WTC11 (cell line): Measurements from ENCODE around the gene PGAM1.

ENCODE experiments used
- ATF1 ChIP-seq: sonication (generic); formaldehyde crosslinking; IDR thresholded peaks from 2 replicates; pipeline ENCODE4 v1.8.1; 2023; ENCODE audit warnings: mild to moderate bottlenecking, moderate library complexity, missing genetic modification reagents
- FOXJ3 ChIP-seq: sonication (generic); formaldehyde crosslinking; IDR thresholded peaks from 2 replicates; pipeline ENCODE4 v1.9.0; 2021; ENCODE audit warnings: missing genetic modification reagents, mild to moderate bottlenecking, borderline replicate concordance
- MYBL2 ChIP-seq: sonication (generic); formaldehyde crosslinking; IDR thresholded peaks from 2 replicates; pipeline ENCODE4 v1.8.1; 2023; ENCODE audit warnings: mild to moderate bottlenecking, moderate library complexity, missing genetic modification reagents
- NFE2L1 ChIP-seq: sonication (generic); formaldehyde crosslinking; IDR thresholded peaks from 2 replicates; pipeline ENCODE4 v1.8.1; 2023; ENCODE audit warnings: missing genetic modification reagents
- NFYB ChIP-seq: sonication (generic); formaldehyde crosslinking; conservative IDR thresholded peaks from 2 replicates; pipeline ENCODE4 v1.8.0; 2022; ENCODE audit warnings: low read depth, missing genetic modification reagents
- SP1 ChIP-seq: sonication (generic); formaldehyde crosslinking; conservative IDR thresholded peaks from 2 replicates; pipeline ENCODE4 v1.8.1; 2022; ENCODE audit warnings: missing genetic modification reagents
- TCF7 ChIP-seq: sonication (generic); formaldehyde crosslinking; IDR thresholded peaks from 2 replicates; pipeline ENCODE4 v1.8.0; 2022; ENCODE audit warnings: mild to moderate bottlenecking, low read depth, missing genetic modification reagents, moderate library complexity
- TF ChIP-seq, protein P1 (sequence below): fragments of 200-600 bp; IDR thresholded peaks from 2 replicates; pipeline ENCODE4 v1.8.0; 2022; ENCODE audit warnings: antibody characterized with exemption
- TF ChIP-seq, protein P2 (sequence below): sonication (generic); formaldehyde crosslinking; conservative IDR thresholded peaks from 2 replicates; pipeline ENCODE4 v1.8.1; 2022; ENCODE audit warnings: mild to moderate bottlenecking, missing genetic modification reagents
- TF ChIP-seq, protein P3 (sequence below): sonication (generic); formaldehyde crosslinking; IDR thresholded peaks from 2 replicates; pipeline ENCODE4 v1.8.1; 2023; ENCODE audit warnings: mild to moderate bottlenecking, missing genetic modification reagents, moderate library complexity
- TF ChIP-seq, protein P4 (sequence below): fragments of 250-450 bp; sonication (Bioruptor Pico); IDR thresholded peaks from 2 replicates; pipeline ENCODE4 v2.1.2; 2022; ENCODE audit warnings: mild to moderate bottlenecking, moderate library complexity
- TF ChIP-seq, protein P5 (sequence below): sonication (generic); formaldehyde crosslinking; IDR thresholded peaks from 2 replicates; pipeline ENCODE4 v1.8.1; 2022; ENCODE audit warnings: mild to moderate bottlenecking, missing genetic modification reagents, moderate library complexity, borderline replicate concordance
- TF ChIP-seq, protein P6 (sequence below): sonication (generic); formaldehyde crosslinking; IDR thresholded peaks from 2 replicates; pipeline ENCODE4 v1.8.0; 2022; ENCODE audit warnings: mild to moderate bottlenecking, missing genetic modification reagents
- TF ChIP-seq, protein P7 (sequence below): sonication (generic); formaldehyde crosslinking; IDR thresholded peaks from 2 replicates; pipeline ENCODE4 v1.8.0; 2022; ENCODE audit warnings: mild to moderate bottlenecking, missing genetic modification reagents

DNA sequence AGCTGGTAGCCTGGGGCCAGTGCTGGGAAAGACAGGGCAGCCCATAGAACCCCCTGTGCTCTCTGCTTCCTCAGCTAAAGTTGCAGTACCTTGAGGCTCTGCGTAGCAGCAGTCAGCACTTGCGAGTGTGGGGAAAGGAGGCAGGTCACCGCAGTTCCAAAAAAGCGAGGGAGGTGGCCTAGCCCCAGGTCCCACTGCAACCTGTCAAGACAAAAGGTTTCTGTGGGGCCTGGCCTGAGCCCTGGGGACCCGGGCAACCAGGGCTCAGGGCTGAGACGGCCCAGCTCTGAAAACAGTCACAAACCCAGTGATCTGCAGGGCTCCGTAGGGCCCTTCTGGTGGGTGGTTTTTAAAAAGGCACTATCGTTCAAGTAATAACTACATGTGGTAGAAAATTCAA, 44.4 kb upstream of the PGAM1 start:
- TF ChIP-seq, protein P1, sequence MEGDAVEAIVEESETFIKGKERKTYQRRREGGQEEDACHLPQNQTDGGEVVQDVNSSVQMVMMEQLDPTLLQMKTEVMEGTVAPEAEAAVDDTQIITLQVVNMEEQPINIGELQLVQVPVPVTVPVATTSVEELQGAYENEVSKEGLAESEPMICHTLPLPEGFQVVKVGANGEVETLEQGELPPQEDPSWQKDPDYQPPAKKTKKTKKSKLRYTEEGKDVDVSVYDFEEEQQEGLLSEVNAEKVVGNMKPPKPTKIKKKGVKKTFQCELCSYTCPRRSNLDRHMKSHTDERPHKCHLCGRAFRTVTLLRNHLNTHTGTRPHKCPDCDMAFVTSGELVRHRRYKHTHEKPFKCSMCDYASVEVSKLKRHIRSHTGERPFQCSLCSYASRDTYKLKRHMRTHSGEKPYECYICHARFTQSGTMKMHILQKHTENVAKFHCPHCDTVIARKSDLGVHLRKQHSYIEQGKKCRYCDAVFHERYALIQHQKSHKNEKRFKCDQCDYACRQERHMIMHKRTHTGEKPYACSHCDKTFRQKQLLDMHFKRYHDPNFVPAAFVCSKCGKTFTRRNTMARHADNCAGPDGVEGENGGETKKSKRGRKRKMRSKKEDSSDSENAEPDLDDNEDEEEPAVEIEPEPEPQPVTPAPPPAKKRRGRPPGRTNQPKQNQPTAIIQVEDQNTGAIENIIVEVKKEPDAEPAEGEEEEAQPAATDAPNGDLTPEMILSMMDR = no peak
- no peak for TF ChIP-seq MYBL2 (CRISPR knock-in tag)
- TF ChIP-seq, protein P2, sequence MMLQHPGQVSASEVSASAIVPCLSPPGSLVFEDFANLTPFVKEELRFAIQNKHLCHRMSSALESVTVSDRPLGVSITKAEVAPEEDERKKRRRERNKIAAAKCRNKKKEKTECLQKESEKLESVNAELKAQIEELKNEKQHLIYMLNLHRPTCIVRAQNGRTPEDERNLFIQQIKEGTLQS (CRISPR knock-in tag) = no peak
- no peak for TF ChIP-seq SP1 (CRISPR knock-in tag)
- TF ChIP-seq, protein P3, sequence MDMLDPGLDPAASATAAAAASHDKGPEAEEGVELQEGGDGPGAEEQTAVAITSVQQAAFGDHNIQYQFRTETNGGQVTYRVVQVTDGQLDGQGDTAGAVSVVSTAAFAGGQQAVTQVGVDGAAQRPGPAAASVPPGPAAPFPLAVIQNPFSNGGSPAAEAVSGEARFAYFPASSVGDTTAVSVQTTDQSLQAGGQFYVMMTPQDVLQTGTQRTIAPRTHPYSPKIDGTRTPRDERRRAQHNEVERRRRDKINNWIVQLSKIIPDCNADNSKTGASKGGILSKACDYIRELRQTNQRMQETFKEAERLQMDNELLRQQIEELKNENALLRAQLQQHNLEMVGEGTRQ = no peak
- TF ChIP-seq NFE2L1 = no peak
- TF ChIP-seq, protein P4, sequence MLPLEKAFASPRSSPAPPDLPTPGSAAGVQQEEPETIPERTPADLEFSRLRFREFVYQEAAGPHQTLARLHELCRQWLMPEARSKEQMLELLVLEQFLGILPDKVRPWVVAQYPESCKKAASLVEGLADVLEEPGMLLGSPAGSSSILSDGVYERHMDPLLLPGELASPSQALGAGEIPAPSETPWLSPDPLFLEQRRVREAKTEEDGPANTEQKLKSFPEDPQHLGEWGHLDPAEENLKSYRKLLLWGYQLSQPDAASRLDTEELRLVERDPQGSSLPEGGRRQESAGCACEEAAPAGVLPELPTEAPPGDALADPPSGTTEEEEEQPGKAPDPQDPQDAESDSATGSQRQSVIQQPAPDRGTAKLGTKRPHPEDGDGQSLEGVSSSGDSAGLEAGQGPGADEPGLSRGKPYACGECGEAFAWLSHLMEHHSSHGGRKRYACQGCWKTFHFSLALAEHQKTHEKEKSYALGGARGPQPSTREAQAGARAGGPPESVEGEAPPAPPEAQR (CRISPR knock-in tag) = no peak
- TF ChIP-seq, protein P5, sequence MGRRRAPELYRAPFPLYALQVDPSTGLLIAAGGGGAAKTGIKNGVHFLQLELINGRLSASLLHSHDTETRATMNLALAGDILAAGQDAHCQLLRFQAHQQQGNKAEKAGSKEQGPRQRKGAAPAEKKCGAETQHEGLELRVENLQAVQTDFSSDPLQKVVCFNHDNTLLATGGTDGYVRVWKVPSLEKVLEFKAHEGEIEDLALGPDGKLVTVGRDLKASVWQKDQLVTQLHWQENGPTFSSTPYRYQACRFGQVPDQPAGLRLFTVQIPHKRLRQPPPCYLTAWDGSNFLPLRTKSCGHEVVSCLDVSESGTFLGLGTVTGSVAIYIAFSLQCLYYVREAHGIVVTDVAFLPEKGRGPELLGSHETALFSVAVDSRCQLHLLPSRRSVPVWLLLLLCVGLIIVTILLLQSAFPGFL = no peak
- TF ChIP-seq, protein P6, sequence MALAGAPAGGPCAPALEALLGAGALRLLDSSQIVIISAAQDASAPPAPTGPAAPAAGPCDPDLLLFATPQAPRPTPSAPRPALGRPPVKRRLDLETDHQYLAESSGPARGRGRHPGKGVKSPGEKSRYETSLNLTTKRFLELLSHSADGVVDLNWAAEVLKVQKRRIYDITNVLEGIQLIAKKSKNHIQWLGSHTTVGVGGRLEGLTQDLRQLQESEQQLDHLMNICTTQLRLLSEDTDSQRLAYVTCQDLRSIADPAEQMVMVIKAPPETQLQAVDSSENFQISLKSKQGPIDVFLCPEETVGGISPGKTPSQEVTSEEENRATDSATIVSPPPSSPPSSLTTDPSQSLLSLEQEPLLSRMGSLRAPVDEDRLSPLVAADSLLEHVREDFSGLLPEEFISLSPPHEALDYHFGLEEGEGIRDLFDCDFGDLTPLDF = no peak
- TF ChIP-seq, protein P7, sequence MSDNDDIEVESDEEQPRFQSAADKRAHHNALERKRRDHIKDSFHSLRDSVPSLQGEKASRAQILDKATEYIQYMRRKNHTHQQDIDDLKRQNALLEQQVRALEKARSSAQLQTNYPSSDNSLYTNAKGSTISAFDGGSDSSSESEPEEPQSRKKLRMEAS = no peak
- TF ChIP-seq NFYB (CRISPR knock-in tag) = no peak
- TF ChIP-seq ATF1 (CRISPR knock-in tag) = no peak
- no peak for TF ChIP-seq FOXJ3 (CRISPR knock-in tag)
- no peak for TF ChIP-seq TCF7 (CRISPR knock-in tag)
